ENCODE results near the gene FKBP3. TPM values are rescaled to one million over a fixed set of nuclear protein-coding genes. Genes with fewer than 3 reads are reported as not detected.

The FKBP3 gene
- total RNA-seq, 1 experiment from 2014 or later, result 53.5 TPM

DNA sequence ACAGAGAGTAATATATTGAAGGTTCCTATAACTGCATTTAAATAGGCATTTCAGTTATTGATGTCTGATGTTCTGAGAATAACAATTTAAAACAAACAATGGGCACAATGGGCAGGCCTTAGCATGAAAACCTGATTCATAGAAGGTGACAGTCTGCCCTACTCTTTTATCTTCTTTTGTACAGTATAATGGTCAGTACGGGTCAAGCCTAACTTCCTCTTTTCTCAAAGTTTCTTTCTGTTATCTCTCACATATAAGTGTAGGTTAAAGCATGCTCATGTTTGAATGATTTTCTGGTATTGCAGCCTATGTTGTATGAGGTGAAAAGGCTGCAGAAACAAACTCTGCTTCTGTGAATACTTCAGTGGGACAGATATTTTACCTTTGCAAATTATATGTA lies 14.2 kb downstream of the FKBP3 start:
- no peak overlapping the region for H2AFZ ChIP-seq
- no peak for DNase-seq
- ChIA-PET POLR2A (ENCODE audit: unreplicated experiment) (no interaction called here), CTCF (no interaction called here)
- no peaks in the 10 kb centered on the region for H4K20me1 ChIP-seq (ENCODE audit: insufficient read depth)
- H3K9me2 ChIP-seq (ENCODE audit: insufficient read depth), result no peaks in the 10 kb centered on the region
- no TSS peak for BruUV-seq (replicated peaks)
- no peaks in the 10 kb centered on the region for H3K4me1 ChIP-seq (replicated peaks; ENCODE audit: insufficient read depth)
- no peak overlapping the region for H3K27ac ChIP-seq
- H3K27me3 ChIP-seq (ENCODE audit: insufficient read depth, low read depth), result no peaks in the 10 kb centered on the region
- TF ChIP-seq, protein P1, sequence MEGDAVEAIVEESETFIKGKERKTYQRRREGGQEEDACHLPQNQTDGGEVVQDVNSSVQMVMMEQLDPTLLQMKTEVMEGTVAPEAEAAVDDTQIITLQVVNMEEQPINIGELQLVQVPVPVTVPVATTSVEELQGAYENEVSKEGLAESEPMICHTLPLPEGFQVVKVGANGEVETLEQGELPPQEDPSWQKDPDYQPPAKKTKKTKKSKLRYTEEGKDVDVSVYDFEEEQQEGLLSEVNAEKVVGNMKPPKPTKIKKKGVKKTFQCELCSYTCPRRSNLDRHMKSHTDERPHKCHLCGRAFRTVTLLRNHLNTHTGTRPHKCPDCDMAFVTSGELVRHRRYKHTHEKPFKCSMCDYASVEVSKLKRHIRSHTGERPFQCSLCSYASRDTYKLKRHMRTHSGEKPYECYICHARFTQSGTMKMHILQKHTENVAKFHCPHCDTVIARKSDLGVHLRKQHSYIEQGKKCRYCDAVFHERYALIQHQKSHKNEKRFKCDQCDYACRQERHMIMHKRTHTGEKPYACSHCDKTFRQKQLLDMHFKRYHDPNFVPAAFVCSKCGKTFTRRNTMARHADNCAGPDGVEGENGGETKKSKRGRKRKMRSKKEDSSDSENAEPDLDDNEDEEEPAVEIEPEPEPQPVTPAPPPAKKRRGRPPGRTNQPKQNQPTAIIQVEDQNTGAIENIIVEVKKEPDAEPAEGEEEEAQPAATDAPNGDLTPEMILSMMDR (conservative IDR thresholded peaks at IDR 0.05), result no peak
- no peak for TF ChIP-seq EZH2 (IDR thresholded peaks at IDR 0.05; ENCODE audit: low read depth)
- no peak overlapping the region for H3K4me2 ChIP-seq
- intact Hi-C loops (cut with micrococcal nuclease; ENCODE audit: unreplicated experiment), result no loop called here
- H3K79me2 ChIP-seq (ENCODE audit: low read depth), result no peaks in the 10 kb centered on the region
- H3K9me3 ChIP-seq (ENCODE audit: insufficient read depth, low read depth), result no peaks in the 10 kb centered on the region
- no peak overlapping the region for H3K4me3 ChIP-seq
- peaks cover 6% of the 10 kb centered on the region; the same call in 1 of the 2 replicates for H3F3A ChIP-seq (ENCODE audit: insufficient read depth, low read depth)
- H3K36me3 ChIP-seq (ENCODE audit: low read depth), result peaks cover 18% of the 10 kb centered on the region; the same call in 1 of the 2 replicates

DNA sequence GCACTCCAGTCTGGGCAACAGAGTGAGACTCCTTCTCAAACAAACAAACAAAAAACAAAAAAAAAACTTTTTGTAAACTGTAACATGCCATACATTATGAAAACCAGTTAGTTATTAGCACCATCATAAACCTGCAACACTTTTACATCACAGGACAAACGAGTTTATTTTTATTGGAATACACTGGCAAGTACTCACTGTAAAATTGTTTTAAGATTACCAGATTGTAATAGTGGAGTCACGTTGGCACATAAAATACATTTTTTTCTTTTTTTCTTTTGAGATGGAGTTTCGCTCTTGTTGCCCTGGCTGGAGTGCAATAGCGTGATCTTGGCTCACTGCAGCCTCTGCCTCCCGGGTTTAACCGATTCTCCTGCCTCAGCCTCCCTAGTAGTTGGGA lies 15.7 kb downstream of the FKBP3 start:
- no peak overlapping the region for H2AFZ ChIP-seq
- H3K27me3 ChIP-seq (ENCODE audit: insufficient read depth, low read depth), result no peaks in the 10 kb centered on the region
- ChIA-PET POLR2A (ENCODE audit: unreplicated experiment) (no interaction called here), CTCF (no interaction called here)
- H3K4me1 ChIP-seq (replicated peaks; ENCODE audit: insufficient read depth), result no peaks in the 10 kb centered on the region
- H3K79me2 ChIP-seq (ENCODE audit: low read depth), result no peaks in the 10 kb centered on the region
- H3K27ac ChIP-seq, result no peak overlapping the region
- H3K4me3 ChIP-seq, result no peak overlapping the region
- intact Hi-C loops (cut with micrococcal nuclease; ENCODE audit: unreplicated experiment), result loop anchor here (10.0 kb wide), 1 partner anchor 106 kb away; no protein-coding TSS in a partner anchor
- H4K20me1 ChIP-seq (ENCODE audit: insufficient read depth), result no peaks in the 10 kb centered on the region
- H3K4me2 ChIP-seq, result no peak overlapping the region
- H3K9me2 ChIP-seq (ENCODE audit: insufficient read depth), result no peaks in the 10 kb centered on the region
- no TSS peak for BruUV-seq (replicated peaks)
- DNase-seq, result no peak
- TF ChIP-seq EZH2 (IDR thresholded peaks at IDR 0.05; ENCODE audit: low read depth), result no peak
- TF ChIP-seq, protein P1 (conservative IDR thresholded peaks at IDR 0.05), result no peak
- H3F3A ChIP-seq (ENCODE audit: insufficient read depth, low read depth), result peaks cover 9% of the 10 kb centered on the region; the same call in 1 of the 2 replicates
- H3K9me3 ChIP-seq (ENCODE audit: insufficient read depth, low read depth), result no peaks in the 10 kb centered on the region
- peaks cover 26% of the 10 kb centered on the region; the same call in 1 of the 2 replicates for H3K36me3 ChIP-seq (ENCODE audit: low read depth)

DNA sequence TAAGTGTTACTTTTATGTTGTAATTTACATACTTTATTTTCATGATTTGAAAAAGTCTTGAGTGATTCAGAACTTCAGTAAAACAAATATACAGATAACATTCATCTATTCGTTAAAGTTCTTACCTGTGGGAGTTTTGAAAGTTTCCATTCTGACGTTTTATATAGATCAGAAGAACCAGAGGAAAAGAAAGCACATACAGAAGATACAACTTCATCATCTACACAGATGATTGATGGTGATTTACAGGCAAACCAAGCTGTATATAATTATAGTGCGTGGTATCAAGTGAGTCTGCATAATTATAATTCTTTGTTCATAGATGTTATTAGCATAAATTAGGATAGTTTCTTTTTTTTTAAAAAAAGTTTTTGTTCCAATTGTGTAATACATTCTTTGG lies 20.0 kb downstream of the FKBP3 start:
- H3K36me3 ChIP-seq (ENCODE audit: low read depth), result peaks cover 31% of the 10 kb centered on the region
- TF ChIP-seq EZH2 (IDR thresholded peaks at IDR 0.05; ENCODE audit: low read depth), result no peak
- TF ChIP-seq, protein P1 (conservative IDR thresholded peaks at IDR 0.05), result no peak

More for the DNA sequence above, 20.0 kb downstream of the FKBP3 start:
- Histone ChIP-seq H3K79me2 (ENCODE audit: low read depth) (no peaks in the 10 kb centered on the region), H3K4me3 (no peak overlapping the region), H3F3A (ENCODE audit: insufficient read depth, low read depth) (peaks cover 18% of the 10 kb centered on the region), H3K27me3 (ENCODE audit: insufficient read depth, low read depth) (no peaks in the 10 kb centered on the region), H3K4me2 (no peak overlapping the region), H3K27ac (no peak overlapping the region), H3K4me1 (replicated peaks; ENCODE audit: insufficient read depth) (peaks cover 7% of the 10 kb centered on the region; the same call in 1 of the 2 replicates), H3K9me2 (ENCODE audit: insufficient read depth) (no peaks in the 10 kb centered on the region), H4K20me1 (ENCODE audit: insufficient read depth) (peaks cover 6% of the 10 kb centered on the region; the same call in 1 of the 2 replicates), H3K9me3 (ENCODE audit: insufficient read depth, low read depth) (no peaks in the 10 kb centered on the region), H2AFZ (no peak overlapping the region)
- BruUV-seq (replicated peaks), result no TSS peak
- intact Hi-C loops (cut with micrococcal nuclease; ENCODE audit: unreplicated experiment), result loop anchor here (10.0 kb wide), 1 partner anchor 110 kb away; no protein-coding TSS in a partner anchor
- CTCF ChIA-PET, result no interaction called here
- POLR2A ChIA-PET (ENCODE audit: unreplicated experiment), result interaction anchor here (0.6 kb wide), 1 partner anchor 28 kb away, joined by 21 read pairs; no protein-coding TSS in a partner anchor
- no peak for DNase-seq
